GOT3 (cell line): Measurements from ENCODE around the gene KIF6.
"Not testable (repeated sequence)": the region's sequence is repeated elsewhere in the genome, so short reads cannot be mapped to it uniquely, and the experiment has no call there.

ENCODE experiments used
- DNase-seq: peaks from one replicate; lab custom pipeline; 2025; ENCODE audit warnings: mixed read lengths; lab: John Stamatoyannopoulos, UW

Gene KIF6

DNA sequence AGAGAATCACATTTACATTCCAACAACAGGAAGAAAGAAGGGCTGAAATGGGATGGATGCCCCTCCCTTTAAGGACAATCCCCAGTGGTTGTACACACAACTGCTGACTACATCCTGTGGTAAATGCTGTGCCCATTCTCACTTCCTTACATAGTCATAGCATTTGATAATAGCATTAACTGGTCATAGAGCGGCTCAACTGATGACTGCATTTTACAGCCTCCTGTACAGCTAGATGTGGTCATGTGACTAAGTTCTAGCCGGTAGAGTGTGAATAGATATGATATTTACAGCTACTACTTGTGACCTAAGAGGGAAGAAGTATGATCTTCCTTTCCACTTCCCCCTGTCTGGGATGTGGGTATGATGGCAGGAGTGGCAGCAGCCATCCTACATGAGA is 435.7 kb downstream of the KIF6 start:
- DNase-seq = no peak

GRCh38 chr6:39287601-39288000 is 437.6 kb downstream of the KIF6 start:
- no peak for DNase-seq

DNA sequence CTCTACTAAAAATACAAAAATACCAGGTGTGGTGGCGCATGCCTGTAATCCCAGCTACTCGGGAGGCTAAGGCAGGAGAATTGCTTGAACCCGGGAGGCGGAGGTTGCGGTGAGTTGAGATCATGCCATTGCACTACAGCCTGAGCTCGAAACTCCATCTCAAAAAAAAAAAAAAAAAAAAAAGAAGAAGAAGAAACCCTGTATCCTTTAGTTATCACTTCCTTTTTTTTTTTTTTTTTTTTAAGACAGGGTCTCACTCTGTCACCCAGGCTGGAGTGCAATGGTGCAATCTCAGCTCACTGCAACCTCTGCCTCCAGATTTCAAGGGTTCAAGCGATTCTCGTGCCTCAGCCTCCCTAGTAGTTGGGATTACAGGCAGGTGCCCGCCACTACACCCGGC is 438.6 kb downstream of the KIF6 start:
- DNase-seq = not testable (repeated sequence)

GRCh38 chr6:39282774-39283173 is 442.4 kb downstream of the KIF6 start:
- no peak for DNase-seq

- no peak for DNase-seq
These were observed 443.8 kb downstream of the KIF6 start for GRCh38 chr6:39281312-39281980.

GRCh38 chr6:39280247-39280731 is 444.9 kb downstream of the KIF6 start:
- DNase-seq = no peak
